Measurements from ENCODE around the gene PMPCA. TPM values are rescaled to one million over a fixed set of nuclear protein-coding genes. Genes with fewer than 3 reads are reported as not detected.

The PMPCA gene
- total and polyA plus RNA-seq, 2 of the 8 experiments (the other 6 are each of a cell fraction or from before 2014, with no cell fraction given) = 60.0 to 88.2 TPM

DNA sequence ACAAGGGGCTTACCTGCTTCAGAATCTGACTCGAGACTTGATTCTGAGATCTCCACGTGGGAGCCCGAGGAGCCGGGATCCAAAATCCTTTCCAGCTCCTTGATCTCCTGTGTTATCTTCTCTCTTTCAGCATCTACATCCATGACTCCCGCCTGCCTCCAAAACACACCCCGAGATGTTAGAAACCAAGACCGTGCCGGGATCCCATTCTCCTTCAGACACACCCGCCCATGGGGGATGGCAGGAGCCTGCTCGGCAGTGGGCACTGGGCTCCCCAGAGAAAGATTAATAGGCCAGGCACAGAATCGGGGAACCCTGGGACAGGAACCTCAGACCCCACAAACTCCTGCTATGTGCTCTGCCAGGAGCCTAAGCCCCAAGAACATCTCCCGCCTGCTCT, 12.2 kb upstream of the PMPCA start:
- no peak overlapping the region for H4K8ac ChIP-seq (ENCODE audit: extremely low read depth, insufficient read depth, low read length)
- no peak for DNase-seq (ENCODE audit: low read depth in 1 of 2, low spot score in 2 of 2)
- no peak overlapping the region for H2BK15ac ChIP-seq (ENCODE audit: low read length)
- H3K4me1 ChIP-seq (replicated peaks in 1 of 4; ENCODE audit: control insufficient read depth in 3 of 4, insufficient read depth in 4 of 4, low read length in 3 of 4) = peaks cover 0 to 10% (median 7%) of the 10 kb centered on the region in 4 experiments; a peak in 5 of 7 replicates
- H3K18ac ChIP-seq (ENCODE audit: extremely low read depth, low read length) = no peak overlapping the region
- H3K4me2 ChIP-seq (ENCODE audit: insufficient read depth in 1 of 2, low read depth in 2 of 2, low read length in 2 of 2) = peak overlapping the region in 1 of 2 experiments; percentile 81; a peak in 2 of 4 replicates
- no peak overlapping the region for H3K14ac ChIP-seq (ENCODE audit: insufficient read length)
- no peak overlapping the region for H2AK5ac ChIP-seq (ENCODE audit: low read depth, low read length)
- no peak overlapping the region for H2AFZ ChIP-seq (ENCODE audit: low read length)
- peaks cover 31 to 53% (median 45%) of the 10 kb centered on the region in 4 experiments for H3K36me3 ChIP-seq (ENCODE audit: control insufficient read depth in 2 of 4, insufficient read depth in 4 of 4, low read length in 3 of 4)
- peak overlapping the region in 2 of 4 experiments; percentile 73 to 84; a peak in 1 of 8 replicates for H3K4me3 ChIP-seq (ENCODE audit: extremely low read depth in 1 of 4, insufficient read depth in 2 of 4, low read depth in 3 of 4, low read length in 4 of 4)
- no peak overlapping the region for H4K5ac ChIP-seq (ENCODE audit: insufficient read length, low read depth, low read length)
- H3K79me2 ChIP-seq (ENCODE audit: control insufficient read depth in 1 of 2, insufficient read depth in 2 of 2, low read length in 2 of 2) = peaks cover 0 to 26% of the 10 kb centered on the region in 2 experiments; a peak in 2 of 4 replicates
- peaks cover 4 to 14% of the 10 kb centered on the region in 2 experiments for H4K20me1 ChIP-seq (replicated peaks in 1 of 2; ENCODE audit: control insufficient read depth in 1 of 2, insufficient read depth in 2 of 2, low read length in 2 of 2)
- H2BK12ac ChIP-seq (ENCODE audit: low read depth, low read length) = no peak overlapping the region
- no peak for TF ChIP-seq ASH2L (IDR thresholded peaks at IDR 0.05; ENCODE audit: low read length)
- no peak overlapping the region for H3K23ac ChIP-seq (ENCODE audit: insufficient read length)
- no peak overlapping the region for H4K91ac ChIP-seq (replicated peaks; ENCODE audit: insufficient read length, low read length)
- no peak overlapping the region for H2BK20ac ChIP-seq (ENCODE audit: low read length)
- H2BK5ac ChIP-seq (ENCODE audit: low read depth, low read length) = no peak overlapping the region
- no peak overlapping the region for H3K56ac ChIP-seq (replicated peaks; ENCODE audit: insufficient read length, low read depth, low read length)
- peaks cover 6% of the 10 kb centered on the region; the same call in 1 of the 2 replicates for H3K23me2 ChIP-seq (ENCODE audit: low read depth, low read length)
- no peak overlapping the region for H3K27ac ChIP-seq (ENCODE audit: low read depth, low read length)
- no peak overlapping the region for H3K4ac ChIP-seq (replicated peaks; ENCODE audit: insufficient read length, low read depth, low read length)
- H3K27me3 ChIP-seq (replicated peaks in 1 of 4; ENCODE audit: control insufficient read depth in 3 of 4, extremely low read depth in 1 of 4, insufficient read depth in 3 of 4, low read length in 3 of 4) = no peaks in the 10 kb centered on the region
- H3K9ac ChIP-seq (replicated peaks in 1 of 4; ENCODE audit: extremely low read depth in 1 of 4, low read depth in 3 of 4, low read length in 3 of 4) = peak overlapping the region in 2 of 4 experiments; percentile 8 to 24; a peak in 2 of 7 replicates
- POLR2A ChIA-PET (ENCODE audit: partially characterized antibody) = interaction anchor here (1.0 to 14.6 kb wide), 5 partner anchors 11 to 34 kb away, joined by 3 to 139 read pairs (median 72); partner anchors contain the start of genes DNLZ, ENTR1 and PMPCA
- no peak for FAIRE-seq
- 97% methylated on average over 12 of the region's 12 CpGs; no CpG with 5 or more reads in 1 of the 2 experiments for WGBS, 2 experiments (ENCODE audit: extremely low coverage in 1 of 2, insufficient coverage in 1 of 2, insufficient read length in 1 of 2, insufficient replicate concordance in 2 of 2, low coverage in 1 of 2, low lambda C conversion rate in 2 of 2, missing lambda C conversion rate in 1 of 2)
- H3K9me3 ChIP-seq (ENCODE audit: insufficient read depth in 2 of 2, low read depth in 1 of 2, low read length in 1 of 2) = no peaks in the 10 kb centered on the region
- CTCF ChIA-PET (ENCODE audit: partially characterized antibody) = interaction anchor here (1.0 to 1.6 kb wide), 4 partner anchors 9 to 86 kb away, joined by 3 to 4 read pairs (median 3); no protein-coding TSS in a partner anchor
- H3K79me1 ChIP-seq (ENCODE audit: low read depth, low read length) = peaks cover 10% of the 10 kb centered on the region; the same call in 1 of the 2 replicates
- H2BK120ac ChIP-seq (replicated peaks; ENCODE audit: low read depth, low read length) = no peak overlapping the region

Data from H1 (cell line).